SK-N-SH (cell line): ENCODE results near the gene ZNF784. TPM values are rescaled to one million over a fixed set of nuclear protein-coding genes. Genes with fewer than 3 reads are reported as not detected.

Experiments used
- CTCF ChIA-PET: fragments of 300-600, 350-600 bp; formaldehyde crosslinking; extraction: SDS; loops from one replicate; lab custom pipeline; 2021; lab: Yijun Ruan, JAX
- POLR2A ChIA-PET: fragments of 350-600 bp; sonication (Branson Sonifier 250); formaldehyde crosslinking; extraction: SDS; loops from one replicate; lab custom pipeline; 2020; ENCODE audit warnings: antibody characterized with exemption, inconsistent platforms; lab: Yijun Ruan, JAX
- DNase-seq: peaks from one replicate; pipeline ENCODE4 v3.0.0; 2012
- H2AFZ ChIP-seq: fragments of 200-600 bp; sonication (generic); 2 replicates; pipeline ENCODE4 v1.8.1; 2016; ENCODE audit warnings: antibody characterized with exemption, mild to moderate bottlenecking, low read depth
- H3F3A ChIP-seq: fragments of 200-600 bp; sonication (generic); replicated peaks from 2 replicates; pipeline ENCODE3; 2016; ENCODE audit warnings: antibody characterized with exemption, mild to moderate bottlenecking; ENCODE audit not compliant: insufficient read depth
- H3K27ac ChIP-seq, 2 experiments: fragments of 200-500 bp in 1 of 2; fragments of 200-600 bp in 1 of 2; sonication (Bioruptor generic) in 1 of 2; sonication (generic), shearing (Covaris generic) in 1 of 2; 2 replicates each; pipeline versions ENCODE4 v1.5.1 to v1.6.1; 2014 to 2016; ENCODE audit warnings: low read depth in 2 of 2, inconsistent platforms in 1 of 2, low read length in 1 of 2, mild to moderate bottlenecking in 1 of 2, mixed read lengths in 1 of 2
- H3K27me3 ChIP-seq: fragments of 200-600 bp; sonication (generic), shearing (Covaris generic); 2 replicates; pipeline ENCODE4 v1.6.1; 2016; ENCODE audit warnings: mixed run types; ENCODE audit not compliant: insufficient read depth
- H3K36me3 ChIP-seq, 2 experiments: fragments of 200-500 bp in 1 of 2; fragments of 200-600 bp in 1 of 2; sonication (Bioruptor generic) in 1 of 2; sonication (generic) in 1 of 2; replicated peaks in 1 of 2; 2 replicates each; pipeline versions ENCODE3 to v1.5.1; 2014 to 2016; ENCODE audit warnings: low read length in 1 of 2, mild to moderate bottlenecking in 1 of 2; ENCODE audit not compliant: insufficient read depth in 2 of 2, control insufficient read depth in 1 of 2
- H3K4me1 ChIP-seq, 2 experiments: fragments of 200-500 bp in 1 of 2; fragments of 200-600 bp in 1 of 2; sonication (Bioruptor generic) in 1 of 2; sonication (generic), shearing (Covaris generic) in 1 of 2; 2 replicates each; pipeline versions ENCODE4 v1.5.1 to v1.6.1; 2014 to 2016; ENCODE audit warnings: low read depth in 1 of 2, low read length in 1 of 2, mixed run types in 1 of 2; ENCODE audit not compliant: insufficient read depth in 2 of 2, control insufficient read depth in 1 of 2
- H3K4me2 ChIP-seq: fragments of 200-600 bp; sonication (generic), shearing (Covaris generic); 2 replicates; pipeline ENCODE4 v1.6.1; 2017; ENCODE audit warnings: mixed run types
- H3K4me3 ChIP-seq, 2 experiments: fragments of 200-500 bp in 1 of 2; fragments of 200-600 bp in 1 of 2; sonication (Bioruptor generic) in 1 of 2; sonication (generic), shearing (Covaris generic) in 1 of 2; 2 replicates each; pipeline versions ENCODE4 v1.5.1 to v1.8.1; 2014 to 2016; ENCODE audit warnings: low read depth in 2 of 2, inconsistent platforms in 1 of 2, low read length in 1 of 2, mild to moderate bottlenecking in 1 of 2, mixed read lengths in 1 of 2, moderate library complexity in 1 of 2
- H3K79me2 ChIP-seq: fragments of 200-600 bp; sonication (generic); 2 replicates; pipeline ENCODE4 v1.8.1; 2017; ENCODE audit warnings: mild to moderate bottlenecking; ENCODE audit not compliant: insufficient read depth
- H3K9ac ChIP-seq: fragments of 200-600 bp; sonication (generic); 2 replicates; pipeline ENCODE4 v1.6.1; 2017; ENCODE audit warnings: mixed run types
- H3K9me2 ChIP-seq: fragments of 200-600 bp; sonication (generic); 2 replicates; pipeline ENCODE4 v1.6.1; 2017; ENCODE audit warnings: mixed run types
- H3K9me3 ChIP-seq: fragments of 200-600 bp; sonication (generic); 2 replicates; pipeline ENCODE4 v1.6.1; 2017; ENCODE audit warnings: mixed run types, mild to moderate bottlenecking, moderate library complexity
- H4K20me1 ChIP-seq: fragments of 200-600 bp; sonication (generic); 2 replicates; pipeline ENCODE4 v1.6.1; 2017; ENCODE audit warnings: mild to moderate bottlenecking, mixed run types; ENCODE audit not compliant: insufficient read depth
- CHD2 ChIP-seq: fragments of 150-350 bp; IDR thresholded peaks from 2 replicates; pipeline ENCODE4 v1.6.1; 2018; ENCODE audit warnings: low read length; ENCODE audit not compliant: partially characterized antibody
- ELF1 ChIP-seq: IDR thresholded peaks from 2 replicates; pipeline ENCODE4 v1.4.0; 2012
- EP300 ChIP-seq, 2 experiments: IDR thresholded peaks; 2 replicates each; pipeline versions ENCODE4 v1.4.0 to v1.6.1; 2012; ENCODE audit warnings: borderline replicate concordance in 1 of 2, low read depth in 1 of 2, low read length in 1 of 2
- EZH2phosphoT487 ChIP-seq: fragments of 200-600 bp; sonication (generic); IDR thresholded peaks from 2 replicates; pipeline ENCODE4 v1.6.1; 2017; ENCODE audit warnings: low read depth, mixed run types, mild to moderate bottlenecking, antibody characterized with exemption, moderate library complexity, borderline replicate concordance
- MEF2A ChIP-seq: IDR thresholded peaks from 2 replicates; pipeline ENCODE4 v1.4.0; 2012; ENCODE audit warnings: low read depth, borderline replicate concordance
- MXI1 ChIP-seq: IDR thresholded peaks from 2 replicates; pipeline ENCODE4 v1.6.1; 2012; ENCODE audit warnings: mild to moderate bottlenecking, low read depth, low read length, improper control_type of control experiment
- NFIC ChIP-seq: IDR thresholded peaks from 2 replicates; pipeline ENCODE4 v1.4.0; 2012; ENCODE audit warnings: borderline replicate concordance
- NRF1 ChIP-seq: IDR thresholded peaks from 2 replicates; pipeline ENCODE4 v1.6.1; 2012; ENCODE audit warnings: low read depth, mild to moderate bottlenecking, low read length
- PBX3 ChIP-seq: IDR thresholded peaks from 2 replicates; pipeline ENCODE4; 2012
- POLR2AphosphoS5 ChIP-seq: IDR thresholded peaks from 2 replicates; pipeline ENCODE4 v1.6.1; 2012; ENCODE audit warnings: low read depth, low read length
- RCOR1 ChIP-seq: fragments of 150-350 bp; IDR thresholded peaks from 2 replicates; pipeline ENCODE4 v1.6.1; 2017; ENCODE audit warnings: antibody characterized with exemption, low read length
- TAF1 ChIP-seq: IDR thresholded peaks from 2 replicates; pipeline ENCODE4 v1.6.1; 2012; ENCODE audit warnings: low read depth, mild to moderate bottlenecking, low read length, moderate library complexity, borderline replicate concordance
- TEAD4 ChIP-seq: IDR thresholded peaks from 2 replicates; pipeline ENCODE4 v1.4.0; 2012; ENCODE audit warnings: mild to moderate bottlenecking, borderline replicate concordance; ENCODE audit not compliant: insufficient read depth
- ZBTB33 ChIP-seq: IDR thresholded peaks from 2 replicates; pipeline ENCODE4 v1.4.0; 2012; ENCODE audit warnings: low read depth, borderline replicate concordance
- WGBS: methylation state at CpG from one replicate; pipeline ENCODE4 v1.1.6; 2017; ENCODE audit warnings: low lambda C conversion rate; 5-methylcytosine and 5-hydroxymethylcytosine counted together
- polyA plus RNA-seq, 3 experiments: library from polyadenylated mRNA; depleted of rRNA; stranded (reverse); fragments of >200 nt; gene quantifications; 2 replicates each; pipeline ENCODE4 v1.2.3, GENCODE V29; 2012

The ZNF784 gene
- polyA plus RNA-seq, 1 of the 3 experiments (the other 2 are of a cell fraction): 5.5 TPM

GRCh38 chr19:55641426-55642152 is 17.2 kb upstream of the ZNF784 start:
- TF ChIP-seq EP300 (IDR thresholded peaks at IDR 0.05; ENCODE audit: borderline replicate concordance in 1 of 2, low read depth in 1 of 2, low read length in 1 of 2) (no peak), EZH2phosphoT487 (no peak), MEF2A (no peak), ZBTB33 (no peak), NFIC (no peak), RCOR1 (no peak), MXI1 (peak; percentile 30; the same call in 1 of the 2 replicates), TEAD4 (no peak), POLR2AphosphoS5 (0 out of 2 replicates have a peak, but pooled peaks have one; percentile 12), ELF1 (no peak), PBX3 (peak; percentile 14), CHD2 (no peak), NRF1 (no peak), TAF1 (no peak)
- Histone ChIP-seq H3K27ac (peak overlapping the region; percentile 85 to 88), H3K36me3 (peaks cover 10 to 13% of the 10 kb centered on the region in 2 experiments), H3K4me2 (peak overlapping the region; percentile 95), H3K4me3 (peak overlapping the region; percentile 53 to 81), H3K27me3 (no peaks in the 10 kb centered on the region), H3K4me1 (peaks cover 15 to 39% of the 10 kb centered on the region in 2 experiments; a peak in 1 of 4 replicates), H3F3A (peaks cover 33% of the 10 kb centered on the region), H3K9me3 (no peaks in the 10 kb centered on the region), H3K9ac (peak overlapping the region; percentile 86), H4K20me1 (no peaks in the 10 kb centered on the region), H2AFZ (no peak overlapping the region), H3K79me2 (peaks cover 95% of the 10 kb centered on the region), H3K9me2 (no peaks in the 10 kb centered on the region)
- peak; percentile 45 for DNase-seq
- 4% methylated on average over 25 of the region's 25 CpGs for WGBS
- ChIA-PET CTCF (interaction anchor here (1.8 to 3.9 kb wide), 4 partner anchors 10 to 21 kb away, joined by 4 to 22 read pairs (median 8); partner anchors contain the start of gene U2AF2), POLR2A (no interaction called here)
